GM12878 (cell line): Measurements from ENCODE around the gene GHRH. TPM values are rescaled to one million over a fixed set of nuclear protein-coding genes. Genes with fewer than 3 reads are reported as not detected.

Experiments used
- DPF2 ChIP-seq: fragments of 450-650 bp; IDR thresholded peaks from 2 replicates; pipeline ENCODE4 v1.6.1; 2017; ENCODE audit warnings: mild to moderate bottlenecking
- ETV6 ChIP-seq, 2 experiments: fragments of 450-650 bp in 1 of 2; IDR thresholded peaks in 1 of 2; conservative IDR thresholded peaks in 1 of 2; 2 replicates each; pipeline ENCODE4 v1.6.1; 2014; ENCODE audit warnings: antibody characterized with exemption in 1 of 2, borderline replicate concordance in 1 of 2, low read depth in 1 of 2, mild to moderate bottlenecking in 1 of 2, moderate library complexity in 1 of 2
- HDGF ChIP-seq: fragments of 450-650 bp; IDR thresholded peaks from 2 replicates; pipeline ENCODE4 v1.6.1; 2016; ENCODE audit warnings: antibody characterized with exemption
- IKZF1 ChIP-seq: fragments of 450-650 bp; conservative IDR thresholded peaks from 2 replicates; pipeline ENCODE4 v1.6.1; 2017; ENCODE audit warnings: antibody characterized with exemption, mild to moderate bottlenecking
- NRF1 ChIP-seq: conservative IDR thresholded peaks from 2 replicates; pipeline ENCODE4 v1.6.1; 2011; ENCODE audit warnings: mild to moderate bottlenecking, low read depth, low read length, improper control_type of control experiment
- PAX5 ChIP-seq: IDR thresholded peaks from 2 replicates; pipeline ENCODE4 v1.6.1; 2011; ENCODE audit warnings: low read depth, low read length, borderline replicate concordance
- SPI1 ChIP-seq: IDR thresholded peaks from 2 replicates; pipeline ENCODE4 v1.6.1; 2011; ENCODE audit warnings: low read depth, mild to moderate bottlenecking, low read length, moderate library complexity, borderline replicate concordance; ENCODE audit not compliant: insufficient read depth
- ZBED1 ChIP-seq: IDR thresholded peaks from 2 replicates; pipeline ENCODE4 v1.6.1; 2016; ENCODE audit warnings: borderline replicate concordance
- ZNF217 ChIP-seq: fragments of 450-650 bp; IDR thresholded peaks from 2 replicates; pipeline ENCODE4 v1.6.1; 2017; ENCODE audit warnings: antibody characterized with exemption, mild to moderate bottlenecking
- ZNF622 ChIP-seq: fragments of 450-650 bp; IDR thresholded peaks from 2 replicates; pipeline ENCODE4 v1.6.1; 2017; ENCODE audit warnings: mild to moderate bottlenecking, inconsistent platforms
- ZSCAN29 ChIP-seq: fragments of 450-650 bp; IDR thresholded peaks from 2 replicates; pipeline ENCODE4 v1.6.1; 2017; ENCODE audit warnings: mild to moderate bottlenecking, moderate library complexity
- polyA plus RNA-seq, 11 experiments: library from polyadenylated mRNA; depleted of rRNA in 4 of 11; unstranded in 6 of 11; stranded (reverse) in 5 of 11; fragments of >200 nt; fragmentation: Nextera tagmentation in 4 of 11; fragmentation: Illumina TruSeq in 1 of 11; extraction: Ambion mirVana in 4 of 11; extraction: Trizol in 1 of 11; gene quantifications; 1 replicate in 1 of 11; 2 replicates in 10 of 11; pipeline versions ENCODE4 v1.2.1 to v1.2.3, GENCODE V29; 2011 to 2016; ENCODE audit warnings: inconsistent platforms in 2 of 11, missing spikeins in 2 of 11, low read depth in 1 of 11
- total RNA-seq, 4 experiments: library from RNA; depleted of rRNA in 3 of 4; stranded (reverse); fragments of >200 nt in 3 of 4; fragmentation: Illumina TruSeq in 1 of 4; extraction: Trizol in 1 of 4; gene quantifications; 2 replicates each; pipeline versions ENCODE4 v1.2.1 to v1.2.3, GENCODE V29; 2013 to 2021
- TF ChIP-seq, protein P1 (sequence below): fragments of 450-650 bp; IDR thresholded peaks from 2 replicates; pipeline ENCODE4 v1.6.1; 2017; ENCODE audit warnings: low read depth, mild to moderate bottlenecking, moderate library complexity
- TF ChIP-seq, protein P2 (sequence below): fragments of 450-650 bp; formaldehyde crosslinking; IDR thresholded peaks from 2 replicates; pipeline ENCODE4 v1.5.0; 2022; ENCODE audit warnings: mild to moderate bottlenecking, missing genetic modification characterization
- TF ChIP-seq, protein P3 (sequence below): IDR thresholded peaks from 2 replicates; pipeline ENCODE4 v1.6.1; 2011; ENCODE audit warnings: low read depth, low read length, improper control_type of control experiment, borderline replicate concordance
- TF ChIP-seq, protein P4 (sequence below): IDR thresholded peaks from 2 replicates; pipeline ENCODE4 v1.6.1; 2012; ENCODE audit warnings: improper control_type of control experiment, low read depth, low read length; ENCODE audit not compliant: insufficient replicate concordance
- TF ChIP-seq, protein P5 (sequence below): IDR thresholded peaks from 2 replicates; pipeline ENCODE4 v1.6.1; 2012; ENCODE audit warnings: low read length, inconsistent platforms

Gene GHRH
- total and polyA plus RNA-seq, 10 of the 15 experiments (the other 5 are each of a cell fraction or from before 2014, with no cell fraction given): not detected

DNA sequence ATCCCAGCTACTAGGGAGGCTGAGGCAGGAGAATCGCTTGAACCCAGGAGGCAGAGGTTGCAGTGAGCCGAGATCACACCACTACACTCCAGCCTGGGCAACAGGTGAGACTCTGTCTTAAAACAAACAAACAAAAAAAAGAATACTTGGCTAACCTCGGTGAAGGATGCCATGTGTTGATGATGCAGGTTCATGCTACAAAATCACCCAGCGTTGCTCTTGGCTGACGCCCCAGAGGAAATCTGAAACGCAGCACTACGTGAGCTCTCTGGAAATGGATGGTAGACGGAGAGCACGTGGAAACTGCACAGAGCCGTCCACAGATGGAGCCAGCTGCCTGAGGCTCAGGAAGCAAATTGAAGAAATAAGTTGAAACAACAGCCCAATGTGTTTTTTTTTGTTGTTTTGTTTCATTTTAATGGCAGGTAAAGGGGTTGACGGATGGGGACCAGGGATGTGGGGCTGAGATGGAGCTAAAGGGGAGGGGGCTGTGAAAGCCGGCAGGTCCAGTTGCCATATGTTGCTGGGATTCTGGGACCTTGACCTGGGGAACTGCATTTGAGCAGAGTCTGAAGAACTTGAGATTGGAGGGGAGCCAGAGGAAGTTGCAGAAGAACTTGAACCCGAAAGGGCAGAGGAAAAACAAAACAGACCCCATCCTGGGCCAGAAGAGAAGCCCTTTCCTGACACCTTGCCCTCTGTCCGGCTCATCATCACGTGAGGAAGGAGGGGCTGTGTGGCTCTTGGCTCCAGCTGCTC is 15.1 kb upstream of the GHRH start (continued):
- TF ChIP-seq, protein P1, sequence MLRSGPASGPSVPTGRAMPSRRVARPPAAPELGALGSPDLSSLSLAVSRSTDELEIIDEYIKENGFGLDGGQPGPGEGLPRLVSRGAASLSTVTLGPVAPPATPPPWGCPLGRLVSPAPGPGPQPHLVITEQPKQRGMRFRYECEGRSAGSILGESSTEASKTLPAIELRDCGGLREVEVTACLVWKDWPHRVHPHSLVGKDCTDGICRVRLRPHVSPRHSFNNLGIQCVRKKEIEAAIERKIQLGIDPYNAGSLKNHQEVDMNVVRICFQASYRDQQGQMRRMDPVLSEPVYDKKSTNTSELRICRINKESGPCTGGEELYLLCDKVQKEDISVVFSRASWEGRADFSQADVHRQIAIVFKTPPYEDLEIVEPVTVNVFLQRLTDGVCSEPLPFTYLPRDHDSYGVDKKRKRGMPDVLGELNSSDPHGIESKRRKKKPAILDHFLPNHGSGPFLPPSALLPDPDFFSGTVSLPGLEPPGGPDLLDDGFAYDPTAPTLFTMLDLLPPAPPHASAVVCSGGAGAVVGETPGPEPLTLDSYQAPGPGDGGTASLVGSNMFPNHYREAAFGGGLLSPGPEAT: no peak
- TF ChIP-seq NRF1: no peak
- TF ChIP-seq ZNF217: no peak
- no peak for TF ChIP-seq ZBED1
- TF ChIP-seq, protein P2, sequence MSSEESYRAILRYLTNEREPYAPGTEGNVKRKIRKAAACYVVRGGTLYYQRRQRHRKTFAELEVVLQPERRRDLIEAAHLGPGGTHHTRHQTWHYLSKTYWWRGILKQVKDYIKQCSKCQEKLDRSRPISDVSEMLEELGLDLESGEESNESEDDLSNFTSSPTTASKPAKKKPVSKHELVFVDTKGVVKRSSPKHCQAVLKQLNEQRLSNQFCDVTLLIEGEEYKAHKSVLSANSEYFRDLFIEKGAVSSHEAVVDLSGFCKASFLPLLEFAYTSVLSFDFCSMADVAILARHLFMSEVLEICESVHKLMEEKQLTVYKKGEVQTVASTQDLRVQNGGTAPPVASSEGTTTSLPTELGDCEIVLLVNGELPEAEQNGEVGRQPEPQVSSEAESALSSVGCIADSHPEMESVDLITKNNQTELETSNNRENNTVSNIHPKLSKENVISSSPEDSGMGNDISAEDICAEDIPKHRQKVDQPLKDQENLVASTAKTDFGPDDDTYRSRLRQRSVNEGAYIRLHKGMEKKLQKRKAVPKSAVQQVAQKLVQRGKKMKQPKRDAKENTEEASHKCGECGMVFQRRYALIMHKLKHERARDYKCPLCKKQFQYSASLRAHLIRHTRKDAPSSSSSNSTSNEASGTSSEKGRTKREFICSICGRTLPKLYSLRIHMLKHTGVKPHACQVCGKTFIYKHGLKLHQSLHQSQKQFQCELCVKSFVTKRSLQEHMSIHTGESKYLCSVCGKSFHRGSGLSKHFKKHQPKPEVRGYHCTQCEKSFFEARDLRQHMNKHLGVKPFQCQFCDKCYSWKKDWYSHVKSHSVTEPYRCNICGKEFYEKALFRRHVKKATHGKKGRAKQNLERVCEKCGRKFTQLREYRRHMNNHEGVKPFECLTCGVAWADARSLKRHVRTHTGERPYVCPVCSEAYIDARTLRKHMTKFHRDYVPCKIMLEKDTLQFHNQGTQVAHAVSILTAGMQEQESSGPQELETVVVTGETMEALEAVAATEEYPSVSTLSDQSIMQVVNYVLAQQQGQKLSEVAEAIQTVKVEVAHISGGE (CRISPR knock-in tag): no peak
- no peak for TF ChIP-seq ZSCAN29
- TF ChIP-seq, protein P3, sequence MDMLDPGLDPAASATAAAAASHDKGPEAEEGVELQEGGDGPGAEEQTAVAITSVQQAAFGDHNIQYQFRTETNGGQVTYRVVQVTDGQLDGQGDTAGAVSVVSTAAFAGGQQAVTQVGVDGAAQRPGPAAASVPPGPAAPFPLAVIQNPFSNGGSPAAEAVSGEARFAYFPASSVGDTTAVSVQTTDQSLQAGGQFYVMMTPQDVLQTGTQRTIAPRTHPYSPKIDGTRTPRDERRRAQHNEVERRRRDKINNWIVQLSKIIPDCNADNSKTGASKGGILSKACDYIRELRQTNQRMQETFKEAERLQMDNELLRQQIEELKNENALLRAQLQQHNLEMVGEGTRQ: peak; percentile 62
- peak; percentile 83 for TF ChIP-seq SPI1
- TF ChIP-seq DPF2: peak; percentile 53; the same call in 1 of the 2 replicates
- TF ChIP-seq, protein P4, sequence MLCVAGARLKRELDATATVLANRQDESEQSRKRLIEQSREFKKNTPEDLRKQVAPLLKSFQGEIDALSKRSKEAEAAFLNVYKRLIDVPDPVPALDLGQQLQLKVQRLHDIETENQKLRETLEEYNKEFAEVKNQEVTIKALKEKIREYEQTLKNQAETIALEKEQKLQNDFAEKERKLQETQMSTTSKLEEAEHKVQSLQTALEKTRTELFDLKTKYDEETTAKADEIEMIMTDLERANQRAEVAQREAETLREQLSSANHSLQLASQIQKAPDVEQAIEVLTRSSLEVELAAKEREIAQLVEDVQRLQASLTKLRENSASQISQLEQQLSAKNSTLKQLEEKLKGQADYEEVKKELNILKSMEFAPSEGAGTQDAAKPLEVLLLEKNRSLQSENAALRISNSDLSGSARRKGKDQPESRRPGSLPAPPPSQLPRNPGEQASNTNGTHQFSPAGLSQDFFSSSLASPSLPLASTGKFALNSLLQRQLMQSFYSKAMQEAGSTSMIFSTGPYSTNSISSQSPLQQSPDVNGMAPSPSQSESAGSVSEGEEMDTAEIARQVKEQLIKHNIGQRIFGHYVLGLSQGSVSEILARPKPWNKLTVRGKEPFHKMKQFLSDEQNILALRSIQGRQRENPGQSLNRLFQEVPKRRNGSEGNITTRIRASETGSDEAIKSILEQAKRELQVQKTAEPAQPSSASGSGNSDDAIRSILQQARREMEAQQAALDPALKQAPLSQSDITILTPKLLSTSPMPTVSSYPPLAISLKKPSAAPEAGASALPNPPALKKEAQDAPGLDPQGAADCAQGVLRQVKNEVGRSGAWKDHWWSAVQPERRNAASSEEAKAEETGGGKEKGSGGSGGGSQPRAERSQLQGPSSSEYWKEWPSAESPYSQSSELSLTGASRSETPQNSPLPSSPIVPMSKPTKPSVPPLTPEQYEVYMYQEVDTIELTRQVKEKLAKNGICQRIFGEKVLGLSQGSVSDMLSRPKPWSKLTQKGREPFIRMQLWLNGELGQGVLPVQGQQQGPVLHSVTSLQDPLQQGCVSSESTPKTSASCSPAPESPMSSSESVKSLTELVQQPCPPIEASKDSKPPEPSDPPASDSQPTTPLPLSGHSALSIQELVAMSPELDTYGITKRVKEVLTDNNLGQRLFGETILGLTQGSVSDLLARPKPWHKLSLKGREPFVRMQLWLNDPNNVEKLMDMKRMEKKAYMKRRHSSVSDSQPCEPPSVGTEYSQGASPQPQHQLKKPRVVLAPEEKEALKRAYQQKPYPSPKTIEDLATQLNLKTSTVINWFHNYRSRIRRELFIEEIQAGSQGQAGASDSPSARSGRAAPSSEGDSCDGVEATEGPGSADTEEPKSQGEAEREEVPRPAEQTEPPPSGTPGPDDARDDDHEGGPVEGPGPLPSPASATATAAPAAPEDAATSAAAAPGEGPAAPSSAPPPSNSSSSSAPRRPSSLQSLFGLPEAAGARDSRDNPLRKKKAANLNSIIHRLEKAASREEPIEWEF: no peak
- 0 out of 2 replicates have a peak, but pooled peaks have one; percentile 15 for TF ChIP-seq PAX5
- peak; percentile 48; the same call in 1 of the 2 replicates for TF ChIP-seq HDGF
- no peak for TF ChIP-seq ZNF622
- TF ChIP-seq IKZF1: peak; percentile 52; the same call in 1 of the 2 replicates
- TF ChIP-seq ETV6 (conservative IDR thresholded peaks at IDR 0.05 in 1 of 2, IDR thresholded peaks at IDR 0.05 in 1 of 2; ENCODE audit: borderline replicate concordance in 1 of 2, low read depth in 1 of 2): 0 out of 4 replicates have a peak, but pooled peaks of 1 of the 2 experiments have one; percentile 35
- TF ChIP-seq, protein P5, sequence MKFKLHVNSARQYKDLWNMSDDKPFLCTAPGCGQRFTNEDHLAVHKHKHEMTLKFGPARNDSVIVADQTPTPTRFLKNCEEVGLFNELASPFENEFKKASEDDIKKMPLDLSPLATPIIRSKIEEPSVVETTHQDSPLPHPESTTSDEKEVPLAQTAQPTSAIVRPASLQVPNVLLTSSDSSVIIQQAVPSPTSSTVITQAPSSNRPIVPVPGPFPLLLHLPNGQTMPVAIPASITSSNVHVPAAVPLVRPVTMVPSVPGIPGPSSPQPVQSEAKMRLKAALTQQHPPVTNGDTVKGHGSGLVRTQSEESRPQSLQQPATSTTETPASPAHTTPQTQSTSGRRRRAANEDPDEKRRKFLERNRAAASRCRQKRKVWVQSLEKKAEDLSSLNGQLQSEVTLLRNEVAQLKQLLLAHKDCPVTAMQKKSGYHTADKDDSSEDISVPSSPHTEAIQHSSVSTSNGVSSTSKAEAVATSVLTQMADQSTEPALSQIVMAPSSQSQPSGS: no peak
